ENCODE data around the gene POTEH.
"Not testable (repeated sequence)": the region's sequence is repeated elsewhere in the genome, so short reads cannot be mapped to it uniquely, and the experiment has no call there.

- TF ChIP-seq CTCF, POLR2AphosphoS5, POLR2A, EP300 (IDR thresholded peaks at IDR 0.05): not testable (repeated sequence)
Observed at GRCh38 chr22:15713600-15713999, 23.8 kb downstream of the POTEH start.
